ENCODE measurements around the gene BCAP31.
"Not testable (repeated sequence)": the region's sequence is repeated elsewhere in the genome, so short reads cannot be mapped to it uniquely, and the experiment has no call there.

BCAP31 gene

DNA sequence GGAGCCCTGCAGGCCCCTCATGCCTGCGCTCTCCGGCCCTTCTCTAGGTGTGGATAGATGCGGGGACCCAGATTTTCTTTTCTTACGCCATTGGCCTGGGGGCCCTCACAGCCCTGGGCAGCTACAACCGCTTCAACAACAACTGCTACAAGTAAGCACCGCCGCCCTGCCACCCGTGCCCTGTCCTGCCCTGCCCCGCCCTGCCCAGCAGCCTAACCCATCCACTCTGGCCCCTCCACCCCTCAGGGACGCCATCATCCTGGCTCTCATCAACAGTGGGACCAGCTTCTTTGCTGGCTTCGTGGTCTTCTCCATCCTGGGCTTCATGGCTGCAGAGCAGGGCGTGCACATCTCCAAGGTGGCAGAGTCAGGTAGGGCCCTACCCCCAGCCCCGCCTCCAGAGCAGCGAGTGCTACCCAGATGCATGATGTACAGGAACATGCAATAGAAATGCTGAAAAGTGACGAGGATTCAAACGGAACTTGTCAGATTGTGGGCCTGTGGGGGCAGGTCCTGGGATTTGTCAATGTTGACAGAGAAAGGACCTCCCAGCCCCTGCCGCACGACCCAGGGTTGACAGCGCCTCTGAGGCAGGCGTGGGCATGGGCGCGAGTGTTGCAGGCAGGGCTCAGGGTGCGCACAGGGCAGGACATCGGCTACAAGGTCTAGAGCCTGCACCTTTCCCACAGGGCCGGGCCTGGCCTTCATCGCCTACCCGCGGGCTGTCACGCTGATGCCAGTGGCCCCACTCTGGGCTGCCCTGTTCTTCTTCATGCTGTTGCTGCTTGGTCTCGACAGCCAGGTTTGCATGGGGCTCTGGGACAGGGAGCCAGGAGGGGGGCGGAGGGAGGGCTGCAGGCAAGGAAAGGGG is 30.7 kb downstream of the BCAP31 start:
- DNase-seq (ENCODE audit: low spot score) = no peak

DNA sequence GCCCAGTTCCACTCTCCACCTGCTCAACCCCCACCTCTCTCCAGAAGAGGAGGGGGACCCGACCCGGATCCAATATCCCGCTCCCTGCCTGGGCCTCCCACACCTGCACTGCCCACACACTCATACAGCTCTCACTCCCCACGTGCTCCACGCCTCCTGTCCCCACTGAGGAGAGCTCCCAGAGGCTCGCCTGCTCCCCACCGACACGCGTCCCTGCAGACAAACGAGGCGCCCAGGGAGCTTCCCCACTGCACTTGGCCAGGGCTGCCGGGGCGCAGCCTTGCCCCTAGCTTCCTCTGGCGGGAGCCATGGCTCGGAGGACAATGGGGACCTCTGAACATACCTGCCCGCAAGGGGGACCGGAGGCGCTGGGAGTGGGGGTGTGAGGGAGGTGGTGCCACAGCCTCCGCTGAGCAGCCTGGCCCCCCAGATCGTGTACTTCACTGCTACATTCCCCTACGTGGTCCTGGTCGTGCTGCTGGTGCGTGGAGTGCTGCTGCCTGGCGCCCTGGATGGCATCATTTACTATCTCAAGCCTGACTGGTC is 31.5 kb downstream of the BCAP31 start:
- DNase-seq (ENCODE audit: low spot score) = no peak

DNA sequence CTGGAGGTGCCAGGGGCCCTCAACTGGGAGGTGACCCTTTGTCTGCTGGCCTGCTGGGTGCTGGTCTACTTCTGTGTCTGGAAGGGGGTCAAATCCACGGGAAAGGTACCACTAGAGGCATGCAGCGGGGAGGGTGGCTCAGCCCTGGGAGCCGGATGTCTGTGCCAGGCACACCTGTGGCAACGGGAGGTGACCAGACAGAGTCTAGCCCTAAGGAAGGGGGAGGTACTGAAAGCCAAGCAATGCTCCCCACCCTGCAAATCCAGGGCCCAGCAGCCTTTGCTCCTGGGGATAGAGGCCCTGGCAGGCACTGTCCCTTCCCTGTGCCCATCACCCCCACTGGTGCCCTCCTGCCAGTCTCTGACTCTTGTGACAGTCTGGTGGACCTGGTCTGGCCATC is 32.2 kb downstream of the BCAP31 start:
- no peak for DNase-seq (ENCODE audit: low spot score)

DNA sequence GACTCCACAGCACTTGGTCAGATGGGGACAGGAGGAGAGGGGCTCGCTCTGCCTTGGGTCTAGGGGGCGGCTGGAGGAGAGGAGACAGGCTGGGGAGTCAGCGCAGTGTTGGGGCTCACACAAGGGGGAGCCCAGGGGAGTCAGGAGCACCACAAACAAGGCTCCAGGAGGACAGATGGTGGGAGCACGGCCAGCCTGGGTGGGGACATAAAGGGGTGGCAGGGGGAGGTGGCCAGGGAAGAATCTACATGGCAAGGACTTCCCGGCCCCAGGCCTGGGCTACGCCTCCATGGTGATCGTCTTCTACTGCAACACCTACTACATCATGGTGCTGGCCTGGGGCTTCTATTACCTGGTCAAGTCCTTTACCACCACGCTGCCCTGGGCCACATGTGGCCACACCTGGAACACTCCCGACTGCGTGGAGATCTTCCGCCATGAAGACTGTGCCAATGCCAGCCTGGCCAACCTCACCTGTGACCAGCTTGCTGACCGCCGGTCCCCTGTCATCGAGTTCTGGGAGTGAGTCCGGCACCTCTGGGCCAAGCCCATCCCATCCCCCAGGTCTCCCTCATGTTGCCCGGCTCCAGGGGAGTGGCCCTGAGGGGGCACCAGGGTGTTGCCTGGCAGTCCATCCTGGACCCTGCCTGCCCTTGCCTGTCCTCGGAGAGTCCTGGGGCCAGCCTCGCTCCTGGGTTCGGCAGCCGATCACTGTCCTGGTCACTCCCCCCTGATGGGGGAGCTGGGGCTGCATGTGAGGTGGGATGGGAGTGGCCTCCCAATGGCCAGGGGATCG is 33.0 kb downstream of the BCAP31 start:
- DNase-seq (ENCODE audit: low spot score) = not testable (repeated sequence)

DNA sequence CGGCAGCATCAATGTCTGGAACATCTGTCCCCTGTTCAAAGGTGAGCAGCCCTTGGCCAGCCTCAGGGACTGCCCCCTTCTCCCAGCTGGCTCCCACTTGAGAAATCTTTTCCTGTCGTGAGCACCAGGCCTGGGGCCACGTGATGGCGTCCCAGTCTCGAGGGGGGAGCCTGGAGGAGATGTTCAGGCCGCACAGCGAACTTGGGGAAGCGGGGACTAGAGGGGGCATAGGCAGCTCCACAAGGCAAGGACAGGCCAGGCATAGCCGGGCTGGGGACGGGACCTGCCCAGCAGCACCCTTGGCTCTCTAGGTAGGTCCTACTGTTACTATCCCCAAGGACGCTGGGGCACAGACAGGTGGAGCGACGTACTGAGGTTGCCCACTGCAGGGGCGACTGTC is 33.7 kb downstream of the BCAP31 start:
- no peak for DNase-seq (ENCODE audit: low spot score)

DNA sequence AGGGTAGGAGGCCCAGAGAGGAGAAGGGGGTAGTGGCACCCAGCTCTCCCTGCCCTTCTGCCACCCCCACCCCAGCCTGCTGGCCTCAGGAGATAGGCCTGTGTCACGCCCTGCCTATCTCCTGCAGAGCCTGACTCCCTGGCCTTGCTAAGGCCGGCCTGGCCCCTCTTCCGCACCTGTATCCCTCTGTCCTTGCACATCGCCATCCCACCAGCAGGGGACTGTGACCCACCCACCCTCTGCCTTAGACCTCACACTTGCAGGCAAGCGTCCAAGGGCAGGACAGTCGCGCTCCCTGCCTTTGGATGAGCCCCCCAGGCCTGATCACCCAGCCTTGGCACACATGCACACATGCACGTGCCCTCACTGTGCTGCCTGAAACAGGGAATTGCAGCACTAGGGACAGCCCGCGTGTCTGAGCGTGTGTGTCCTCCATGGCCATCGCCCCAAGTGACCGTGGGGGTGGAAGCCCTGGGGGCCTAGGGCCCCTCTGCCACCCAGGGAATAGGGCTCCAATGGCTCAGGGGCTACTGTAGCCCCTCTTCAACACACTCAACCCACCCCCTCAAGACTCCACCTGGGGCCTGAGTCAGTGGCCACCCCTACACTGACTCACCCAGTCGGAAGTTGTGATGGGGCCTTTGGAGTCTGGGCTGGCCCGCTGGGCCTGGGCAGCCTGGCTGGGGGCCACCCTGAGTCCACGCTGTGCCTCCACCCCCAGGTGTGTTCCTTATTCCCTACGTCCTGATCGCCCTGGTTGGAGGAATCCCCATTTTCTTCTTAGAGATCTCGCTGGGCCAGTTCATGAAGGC is 34.3 kb downstream of the BCAP31 start:
- no peak for DNase-seq (ENCODE audit: low spot score)

DNA sequence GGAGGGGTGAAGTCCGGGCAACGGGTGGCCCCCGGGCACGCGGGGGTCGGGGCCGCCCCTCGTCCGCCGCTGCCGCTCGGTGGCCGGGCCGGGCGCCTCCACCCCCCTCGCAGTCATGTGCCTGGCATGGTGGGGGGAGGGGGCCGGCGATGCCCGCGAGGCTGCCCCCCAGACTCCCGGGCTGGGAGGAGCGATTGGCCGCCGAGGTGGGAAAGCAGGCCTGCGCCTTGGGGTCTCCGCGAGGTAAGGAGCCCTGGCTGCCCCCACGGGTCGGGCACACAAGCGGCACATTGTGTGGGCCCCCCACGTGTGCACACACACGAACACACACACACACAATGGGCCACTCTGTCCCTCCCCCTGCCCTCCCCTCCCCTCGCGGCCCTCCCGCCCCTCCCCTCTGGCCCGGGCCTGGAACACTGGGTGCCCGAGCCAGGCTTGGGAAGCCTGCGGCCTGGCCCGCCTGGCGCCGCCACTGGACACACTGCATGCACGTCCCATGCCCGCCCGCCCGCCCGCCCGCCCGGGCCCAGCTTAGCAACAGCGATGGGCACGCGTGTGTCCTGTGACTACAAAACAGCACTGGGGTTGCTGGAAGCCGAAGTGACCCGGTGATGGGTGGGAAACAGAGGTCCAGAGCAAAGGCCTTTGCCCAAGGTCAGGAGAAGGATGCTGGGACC is 35.1 kb downstream of the BCAP31 start:
- peak; percentile 26 for DNase-seq (ENCODE audit: low spot score)

DNA sequence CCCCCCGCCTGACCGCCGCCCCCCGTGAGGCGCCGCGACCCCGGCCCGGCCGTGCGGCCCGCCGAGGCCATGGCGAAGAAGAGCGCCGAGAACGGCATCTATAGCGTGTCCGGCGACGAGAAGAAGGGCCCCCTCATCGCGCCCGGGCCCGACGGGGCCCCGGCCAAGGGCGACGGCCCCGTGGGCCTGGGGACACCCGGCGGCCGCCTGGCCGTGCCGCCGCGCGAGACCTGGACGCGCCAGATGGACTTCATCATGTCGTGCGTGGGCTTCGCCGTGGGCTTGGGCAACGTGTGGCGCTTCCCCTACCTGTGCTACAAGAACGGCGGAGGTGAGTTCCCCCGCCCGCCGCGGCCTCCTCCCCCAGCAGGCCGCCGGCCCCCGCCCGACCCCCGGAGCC is 35.7 kb downstream of the BCAP31 start:
- no peak for DNase-seq (ENCODE audit: low spot score)

DNA sequence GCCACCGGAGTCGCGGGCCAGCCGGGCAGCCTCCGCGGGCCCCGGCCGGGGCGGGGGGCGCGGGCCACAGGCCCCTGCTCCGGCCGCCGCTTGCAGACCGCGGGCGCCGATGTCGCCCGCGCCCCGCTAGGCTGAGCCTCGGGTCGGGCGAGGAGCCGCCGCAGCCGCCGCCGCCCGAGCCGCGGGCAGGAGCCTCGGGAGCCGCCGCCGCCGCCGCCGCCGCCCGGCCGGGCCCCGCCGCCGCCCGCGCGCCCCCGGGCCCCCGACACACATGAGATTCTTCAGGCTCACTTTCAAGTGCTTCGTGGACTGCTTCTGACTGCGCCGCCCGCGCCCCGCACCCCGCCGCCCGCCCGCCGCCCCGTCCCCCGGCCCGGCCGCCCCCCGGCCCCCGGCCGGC is 36.1 kb downstream of the BCAP31 start:
- DNase-seq (ENCODE audit: low spot score) = no peak

DNA sequence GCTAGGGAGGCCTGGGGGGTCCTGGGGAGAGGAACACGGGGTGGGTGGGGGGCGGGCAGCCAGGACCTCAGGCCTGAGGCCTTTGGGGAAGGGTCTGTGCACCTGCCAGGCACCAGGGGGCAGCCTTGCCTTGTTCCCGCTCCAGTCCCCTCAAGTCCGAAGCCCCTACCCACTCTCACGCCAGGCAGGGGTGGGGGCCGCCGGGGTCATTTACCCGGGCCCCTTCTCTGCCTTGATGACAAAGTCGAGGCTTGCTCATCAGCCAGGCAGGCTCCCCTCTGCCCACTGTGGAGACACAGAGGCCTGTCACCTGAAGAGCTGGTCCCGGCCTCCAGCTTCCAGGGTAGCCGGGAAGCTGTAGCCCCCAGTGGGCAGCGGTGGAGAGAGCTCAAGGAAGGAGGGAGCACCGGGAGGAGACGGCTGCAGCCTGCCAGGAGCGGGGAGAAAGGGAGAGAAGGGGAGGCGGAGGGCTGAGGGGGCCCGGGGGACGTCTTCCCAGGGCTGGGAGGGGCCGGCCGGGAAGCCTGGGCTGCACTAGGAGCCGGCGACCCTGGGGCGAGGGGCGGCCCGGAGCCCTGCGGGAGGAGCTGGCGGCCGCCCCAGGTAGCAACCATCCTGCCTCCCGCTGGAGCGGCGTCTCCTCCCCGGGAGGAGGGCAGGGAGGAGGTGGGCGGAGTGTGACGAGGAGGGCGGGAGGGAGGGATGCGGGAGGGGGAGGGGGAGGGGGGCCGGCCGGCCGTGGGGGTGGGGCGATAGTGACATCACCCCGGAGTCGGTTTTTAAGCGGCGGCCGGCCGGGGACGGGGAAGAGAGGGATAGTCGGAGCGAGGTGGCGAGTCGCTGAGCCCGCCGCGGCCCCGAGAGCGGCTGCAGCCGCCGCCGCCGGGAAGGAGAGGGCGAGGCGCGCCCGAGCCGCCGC is 36.8 kb downstream of the BCAP31 start, which contains the start of gene SLC6A8:
TSS of gene SLC6A8 (plus strand) at position 806 of the 919 bp plus-strand sequence. CDS start 649 bp downstream, outside the sequence.
- peak; percentile 78 for DNase-seq (ENCODE audit: low spot score)

DNA sequence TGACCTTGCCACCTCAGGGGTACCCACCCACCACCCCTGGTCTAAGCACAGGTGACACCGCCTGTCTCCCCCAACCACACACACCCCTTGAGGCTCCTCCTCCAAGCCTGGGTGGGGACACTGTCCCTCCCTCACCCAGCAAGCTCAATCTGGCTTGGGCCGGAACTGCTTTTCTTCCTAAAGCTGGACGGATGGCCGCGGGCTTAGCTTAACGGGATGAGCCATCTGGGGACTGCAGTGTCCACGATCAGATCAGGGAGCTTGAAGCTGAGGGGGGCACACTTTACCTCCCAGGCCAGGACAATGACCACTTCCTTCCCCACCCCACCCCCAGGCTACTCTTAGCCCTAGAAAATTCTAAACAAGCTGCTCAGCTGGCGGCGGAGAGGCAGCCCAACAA is 37.5 kb downstream of the BCAP31 start:
- DNase-seq (ENCODE audit: low spot score) = no peak

DNA sequence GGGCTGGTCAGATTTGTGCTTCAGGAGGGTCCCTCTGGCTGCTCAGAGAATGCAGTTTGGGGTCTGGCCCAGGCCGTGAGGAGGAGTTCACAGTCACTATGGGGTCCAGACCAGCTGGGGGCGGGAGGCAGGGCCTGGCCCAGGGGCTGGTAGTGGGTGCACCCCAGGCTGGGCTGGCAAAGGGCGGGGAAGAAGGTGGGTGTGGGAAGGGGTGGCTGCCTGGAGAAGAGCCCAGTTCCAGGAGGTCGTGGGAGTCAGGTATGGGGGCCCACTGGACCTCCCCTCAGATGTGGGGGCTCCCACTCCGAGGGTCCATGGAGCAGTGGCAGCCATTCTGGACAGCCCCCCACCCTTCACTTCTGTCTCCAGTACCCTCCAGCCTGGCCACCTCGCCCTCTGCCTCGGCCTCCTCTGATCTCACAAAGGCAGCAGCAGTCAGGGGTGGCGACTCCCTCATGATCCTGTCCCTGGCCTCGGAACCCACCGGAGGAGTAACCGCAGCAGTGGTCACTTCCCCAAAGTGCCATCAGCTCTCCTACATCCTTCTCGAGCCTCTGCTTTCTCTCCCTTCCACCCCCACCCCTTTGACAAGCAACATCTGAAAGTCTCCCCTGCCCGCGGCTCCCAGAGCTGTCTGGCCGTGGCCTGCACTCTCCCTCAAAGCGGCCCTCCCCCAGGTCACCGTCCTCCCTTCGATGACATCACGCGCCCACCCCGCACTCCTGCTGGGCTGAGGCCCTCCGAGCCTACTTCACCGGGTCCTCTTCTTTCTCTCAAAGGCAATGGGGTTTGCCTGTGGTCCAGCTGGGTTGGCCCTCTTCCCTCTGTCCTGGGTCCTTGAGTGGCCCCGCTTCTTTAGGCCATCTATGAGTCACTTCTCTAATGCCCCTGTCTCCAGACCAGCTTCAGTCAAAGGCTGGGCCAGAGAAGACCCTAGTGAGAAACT is 38.2 kb downstream of the BCAP31 start:
- no peak for DNase-seq (ENCODE audit: low spot score)

DNA sequence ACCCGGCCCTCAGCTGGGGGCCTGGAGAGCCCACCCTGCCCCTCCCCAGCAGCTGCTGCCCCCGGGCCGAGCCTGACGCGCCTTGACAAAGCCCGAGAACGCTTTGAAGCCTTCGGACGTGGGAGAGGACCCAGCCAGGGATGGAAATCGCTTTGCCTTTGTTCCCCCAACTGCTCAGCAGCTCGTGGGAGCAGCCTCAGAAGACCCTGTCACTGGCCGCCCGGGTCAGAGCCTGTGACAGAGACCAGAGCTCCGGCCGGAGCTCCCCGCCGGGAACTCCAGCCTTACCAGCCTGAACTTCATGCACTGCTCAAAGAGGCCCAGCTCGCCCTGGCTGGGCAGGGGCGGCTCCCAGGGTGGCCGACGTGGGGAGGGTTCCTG is 39.0 kb downstream of the BCAP31 start:
- DNase-seq (ENCODE audit: low spot score) = no peak

DNA sequence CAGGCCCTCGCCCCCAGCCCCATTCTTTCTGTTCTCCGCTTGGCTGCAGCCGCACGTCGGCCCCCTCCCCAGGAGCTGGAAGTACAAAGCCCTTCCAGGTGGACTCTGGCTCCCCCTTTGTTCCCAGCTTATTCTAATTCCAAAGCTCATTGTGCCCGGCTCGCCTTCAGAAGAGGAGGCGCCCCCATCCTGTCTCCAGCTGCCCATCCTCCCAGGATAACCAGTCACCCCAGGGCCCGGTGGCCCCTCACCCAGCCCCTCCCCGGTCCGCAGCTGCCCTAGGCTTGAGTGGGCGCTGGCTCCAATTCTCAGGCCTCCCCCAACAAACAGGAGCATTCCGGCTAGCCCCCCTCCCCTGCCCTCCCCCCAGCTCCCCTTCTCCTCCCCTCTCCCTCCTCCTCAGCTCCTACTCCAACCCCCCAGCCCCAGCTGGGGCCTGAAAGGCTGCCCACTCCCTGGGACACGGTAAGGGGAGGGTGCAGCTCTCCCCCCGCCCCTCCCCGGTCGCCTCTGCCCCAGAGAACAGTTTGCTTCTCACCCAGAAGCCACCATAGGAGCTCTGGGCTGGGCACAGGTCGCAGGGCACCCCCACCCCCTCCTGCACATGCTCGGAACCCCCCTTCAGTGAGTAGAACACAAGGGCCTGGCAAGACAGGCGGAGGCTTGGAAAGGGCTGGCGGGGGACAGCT is 39.6 kb downstream of the BCAP31 start:
- no peak for DNase-seq (ENCODE audit: low spot score)

DNA sequence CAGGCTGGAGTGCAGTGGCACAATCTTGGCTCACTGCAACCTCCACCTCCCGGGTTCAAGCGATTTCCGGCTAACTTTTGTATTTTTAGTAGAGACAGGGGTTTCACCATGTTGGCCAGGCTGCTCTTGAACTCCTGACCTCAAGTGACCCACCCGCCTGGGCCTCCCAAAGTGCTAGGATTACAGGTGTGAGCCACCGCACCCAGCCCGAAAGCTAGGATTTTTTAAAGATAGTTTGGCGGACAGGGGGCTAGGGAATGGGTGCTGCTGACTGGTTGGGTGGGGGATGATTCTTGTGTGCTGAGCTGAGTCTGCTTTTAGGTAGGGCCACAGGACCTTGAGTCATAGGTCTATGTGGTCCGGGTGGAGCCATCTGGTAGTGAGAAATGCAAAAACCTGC is 40.7 kb downstream of the BCAP31 start:
- DNase-seq (ENCODE audit: low spot score) = not testable (repeated sequence)

DNA sequence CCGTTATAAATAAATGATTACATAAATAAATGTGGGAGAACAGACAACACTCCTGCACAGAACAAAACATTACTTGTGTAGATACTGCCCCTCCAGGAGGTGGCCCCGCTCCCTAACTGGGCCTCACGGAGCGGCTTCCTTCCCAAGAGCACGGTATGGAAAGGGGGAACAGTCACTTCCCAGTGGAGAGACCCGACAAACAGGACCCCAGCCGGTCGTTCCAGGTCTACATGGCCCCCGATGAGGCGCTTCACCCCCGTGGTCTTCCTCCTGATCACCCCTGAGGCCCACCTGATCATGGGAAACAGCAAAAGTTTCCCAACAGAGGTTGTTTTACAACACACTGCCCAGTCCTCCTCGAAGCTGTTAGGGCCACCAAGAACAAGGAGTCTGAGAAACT is 43.0 kb downstream of the BCAP31 start:
- no peak for DNase-seq (ENCODE audit: low spot score)

DNA sequence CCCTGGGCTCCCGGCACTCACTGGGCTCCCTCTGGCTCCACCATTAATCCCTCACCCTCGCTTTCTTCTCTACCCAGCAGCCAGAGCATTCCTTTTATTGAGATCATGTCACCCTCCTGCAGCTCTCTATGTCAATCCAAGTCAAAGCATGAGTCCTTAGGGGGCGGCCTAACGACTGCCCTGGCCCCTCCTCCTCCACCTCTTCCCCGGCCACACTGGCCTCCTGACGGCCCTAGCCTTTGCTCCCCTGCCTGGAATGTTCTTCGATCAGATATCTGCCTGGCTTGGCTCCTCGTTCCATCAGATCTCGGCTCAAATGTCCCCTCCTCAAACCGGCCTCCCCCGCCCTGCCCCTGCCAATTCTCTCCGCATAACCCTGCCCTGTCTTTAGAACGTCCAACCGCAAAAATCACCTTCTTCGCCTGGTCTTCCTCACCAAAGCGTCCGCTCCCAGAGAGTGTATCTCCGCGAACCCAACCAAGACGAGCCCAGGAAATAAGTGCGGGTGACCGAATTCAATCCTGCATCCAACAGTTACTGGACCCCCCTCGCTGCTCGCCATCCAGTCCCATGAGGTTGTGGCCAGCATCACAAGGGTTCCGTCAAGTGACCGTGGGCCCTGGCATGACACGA is 49.9 kb downstream of the BCAP31 start:
- no peak for DNase-seq (ENCODE audit: low spot score)
